HG03139 (cell line): ENCODE results near the gene VSTM1.
"Not testable (repeated sequence)": the region's sequence is repeated elsewhere in the genome, so short reads cannot be mapped to it uniquely, and the experiment has no call there.

Experiments used
- ATAC-seq: cut with Tn5 transposase; IDR thresholded peaks from one replicate; pipeline ENCODE4 v1.9.1; 2021; ENCODE audit not compliant: unreplicated experiment

Gene VSTM1

GRCh38 chr19:54074851-54075250 lies 11.2 kb upstream of the VSTM1 start:
- ATAC-seq = no peak

- no peak for ATAC-seq
Observed at GRCh38 chr19:54073829-54074228, 10.1 kb upstream of the VSTM1 start.

- ATAC-seq = no peak
Observed at GRCh38 chr19:54069470-54069869, 5.8 kb upstream of the VSTM1 start.

GRCh38 chr19:54062643-54063042 lies 1.1 kb downstream of the VSTM1 start:
- no peak for ATAC-seq

GRCh38 chr19:54047616-54048015 lies 16.1 kb downstream of the VSTM1 start:
- no peak for ATAC-seq

- no peak for ATAC-seq
Observed at GRCh38 chr19:54045771-54046170, 17.9 kb downstream of the VSTM1 start.

- no peak for ATAC-seq
Observed at GRCh38 chr19:54042989-54043388, 20.7 kb downstream of the VSTM1 start.

GRCh38 chr19:54041969-54042606 lies 21.6 kb downstream of the VSTM1 start:
- no peak for ATAC-seq

GRCh38 chr19:54040003-54040402 lies 23.7 kb downstream of the VSTM1 start:
- no peak for ATAC-seq

GRCh38 chr19:54036542-54036941 lies 27.2 kb downstream of the VSTM1 start:
- ATAC-seq = not testable (repeated sequence)

- no peak for ATAC-seq
Observed at GRCh38 chr19:54035215-54036178, 28.2 kb downstream of the VSTM1 start.

GRCh38 chr19:54030895-54031586 lies 32.7 kb downstream of the VSTM1 start:
- no peak for ATAC-seq

- no peak for ATAC-seq
Observed at GRCh38 chr19:54029930-54030490, 33.7 kb downstream of the VSTM1 start.

GRCh38 chr19:54029301-54029700 lies 34.4 kb downstream of the VSTM1 start:
- no peak for ATAC-seq

GRCh38 chr19:54026656-54027055 lies 37.0 kb downstream of the VSTM1 start:
- ATAC-seq = no peak

GRCh38 chr19:54024660-54025059 lies 39.0 kb downstream of the VSTM1 start:
- no peak for ATAC-seq

- no peak for ATAC-seq
Observed at GRCh38 chr19:54023191-54023590, 40.5 kb downstream of the VSTM1 start.

GRCh38 chr19:54021932-54022331 lies 41.8 kb downstream of the VSTM1 start:
- no peak for ATAC-seq

GRCh38 chr19:54021363-54021762 lies 42.3 kb downstream of the VSTM1 start:
- no peak for ATAC-seq

- ATAC-seq = no peak
Observed at GRCh38 chr19:54017261-54017660, 46.4 kb downstream of the VSTM1 start.

GRCh38 chr19:54014920-54015560 lies 48.7 kb downstream of the VSTM1 start:
- no peak for ATAC-seq
